NCI-H82 treated with DMSO at 0.1 percent for 48 hours (cell line): Measurements from ENCODE around the gene FAM53A.
"Not testable (repeated sequence)": the region's sequence is repeated elsewhere in the genome, so short reads cannot be mapped to it uniquely, and the experiment has no call there.

ENCODE experiments used
- DNase-seq: peaks from one replicate; lab custom pipeline; 2025; ENCODE audit not compliant: unreplicated experiment; lab: John Stamatoyannopoulos, UW

The FAM53A gene

DNA sequence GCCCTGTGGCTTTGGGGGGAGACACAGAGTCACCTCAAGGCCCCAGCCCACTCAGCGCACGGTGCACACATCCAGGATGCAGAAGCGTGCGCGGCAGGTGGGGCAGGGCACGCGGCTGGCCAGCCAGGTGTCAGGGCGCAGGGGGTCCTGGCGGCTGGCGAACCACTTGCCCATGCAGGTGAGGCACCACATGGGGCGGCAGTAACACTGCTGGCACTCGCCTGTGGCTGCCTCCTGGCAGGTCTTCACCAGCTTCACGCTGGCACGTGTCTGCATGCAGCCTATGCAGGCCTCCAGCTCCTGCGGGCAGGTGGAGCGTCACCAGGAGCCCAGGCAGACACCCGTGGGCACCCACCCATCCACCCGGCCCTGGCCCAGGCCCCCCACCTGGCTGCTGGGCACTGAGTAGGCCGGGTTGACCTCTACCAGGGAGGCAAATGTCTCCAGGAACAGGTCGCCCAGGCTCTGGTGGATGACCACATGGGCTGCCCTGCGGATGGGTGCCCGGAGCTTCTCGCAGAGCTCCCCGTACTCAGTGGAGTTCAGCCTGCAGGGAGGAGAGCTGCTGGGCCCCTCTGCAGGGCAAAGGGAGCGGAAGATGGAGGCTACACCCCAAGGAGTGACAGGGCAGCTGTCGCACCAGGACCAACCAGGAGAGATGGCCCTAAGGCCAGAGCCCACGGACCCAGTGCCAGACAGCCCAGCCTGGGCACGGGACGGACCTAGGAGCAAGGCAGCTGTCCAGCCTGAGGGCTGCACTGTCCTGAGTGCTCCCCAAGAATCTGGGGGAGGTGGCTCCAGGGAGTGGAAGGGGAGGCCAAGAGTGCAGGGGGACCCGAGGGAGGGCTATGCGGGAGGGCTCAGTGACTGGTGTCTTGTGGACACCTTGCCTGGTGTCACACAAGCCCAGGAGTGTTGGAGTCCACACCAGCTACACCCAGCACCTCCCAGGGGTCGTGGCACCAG, 33.3 kb upstream of the FAM53A start:
- DNase-seq = no peak

- no peak for DNase-seq
Observed at GRCh38 chr4:1716065-1716945, 32.2 kb upstream of the FAM53A start.

GRCh38 chr4:1715002-1715758, 31.1 kb upstream of the FAM53A start:
- DNase-seq = no peak

- DNase-seq = no peak
Observed at GRCh38 chr4:1714303-1715001, 30.3 kb upstream of the FAM53A start.

DNA sequence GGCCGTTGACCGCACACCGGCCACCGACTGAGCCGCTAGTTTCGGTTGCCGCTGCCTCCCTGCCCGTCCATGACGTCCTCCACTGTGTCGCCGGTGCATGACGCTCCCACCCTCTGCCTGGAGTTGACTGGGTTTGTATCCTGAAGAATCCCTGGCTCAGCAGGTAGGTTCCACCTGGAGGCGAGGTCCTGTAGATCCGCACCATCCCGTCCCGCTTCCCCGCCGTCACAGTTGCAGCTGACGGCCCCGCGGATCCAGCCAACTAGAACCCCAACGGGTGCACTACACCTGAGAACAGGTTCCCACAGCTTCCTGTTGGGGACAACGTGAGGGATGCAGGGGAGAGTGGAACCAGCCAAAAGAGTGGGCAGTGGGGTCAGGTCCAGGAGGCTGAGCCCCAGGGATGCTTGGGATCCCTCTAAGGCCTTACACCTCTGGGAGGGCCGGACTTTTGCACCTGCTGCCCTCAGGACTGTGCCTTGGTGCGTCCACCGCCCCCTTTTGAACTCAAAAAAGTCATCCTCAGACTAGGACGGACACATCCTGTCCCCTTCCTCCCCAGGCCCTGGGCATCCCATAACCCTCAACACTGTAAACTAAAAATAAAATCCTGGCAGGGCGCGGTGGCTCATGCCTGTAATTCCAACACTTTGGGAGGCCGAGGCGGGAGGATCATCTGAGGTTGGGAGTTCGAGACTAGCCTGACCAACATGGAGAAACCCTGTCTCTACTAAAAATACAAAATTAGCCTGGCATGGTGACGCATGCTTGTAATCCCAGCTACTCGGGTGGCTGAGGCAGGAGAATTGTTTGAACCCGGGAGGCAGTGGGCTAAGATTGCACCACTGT, 29.1 kb upstream of the FAM53A start:
- no peak for DNase-seq

GRCh38 chr4:1712216-1713002, 28.3 kb upstream of the FAM53A start, which contains the start of gene SLBP:
TSS of gene SLBP (minus strand) at chr4:1712319. CDS start at chr4:1712188, 131 bp downstream.
- peak; percentile 84 for DNase-seq

DNA sequence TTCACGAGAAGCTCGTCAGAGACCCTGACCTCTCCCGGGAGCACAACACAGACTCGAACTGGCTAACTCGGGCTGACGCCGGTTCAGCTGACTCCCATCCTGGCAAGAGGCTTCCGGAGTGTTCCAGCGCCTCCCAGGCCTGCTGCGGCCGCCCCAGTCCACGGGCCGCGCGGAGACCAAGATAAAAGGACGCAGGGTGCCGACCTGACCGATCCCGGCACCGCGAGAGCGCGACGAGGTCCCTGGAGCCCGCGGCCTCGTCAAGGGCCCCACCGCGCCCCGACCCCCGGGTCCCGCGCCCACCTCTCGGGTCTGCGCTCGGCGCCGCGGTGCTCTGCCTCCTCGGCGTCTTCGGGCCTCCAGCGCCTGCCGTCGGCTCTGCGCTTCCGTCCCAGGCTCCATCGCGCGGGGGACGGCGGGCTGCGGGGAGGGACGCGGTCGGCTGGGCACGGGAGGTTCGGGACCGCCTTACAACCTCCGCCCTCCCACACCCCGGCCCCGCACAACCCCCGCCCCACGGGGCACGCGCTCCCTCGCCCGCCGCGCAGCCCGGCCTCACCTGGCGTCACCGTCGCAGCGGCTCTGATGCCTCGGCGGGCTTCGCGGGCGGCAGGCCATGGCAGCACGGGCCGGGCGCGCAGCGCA, 27.6 kb upstream of the FAM53A start:
- DNase-seq = no peak

- DNase-seq = no peak
Observed at GRCh38 chr4:1711055-1711570, 27.0 kb upstream of the FAM53A start.

GRCh38 chr4:1708581-1708980, 24.5 kb upstream of the FAM53A start:
- DNase-seq = no peak

GRCh38 chr4:1706358-1706757, 22.2 kb upstream of the FAM53A start:
- DNase-seq = no peak

- no peak for DNase-seq
Observed at GRCh38 chr4:1705732-1706131, 21.6 kb upstream of the FAM53A start.

DNA sequence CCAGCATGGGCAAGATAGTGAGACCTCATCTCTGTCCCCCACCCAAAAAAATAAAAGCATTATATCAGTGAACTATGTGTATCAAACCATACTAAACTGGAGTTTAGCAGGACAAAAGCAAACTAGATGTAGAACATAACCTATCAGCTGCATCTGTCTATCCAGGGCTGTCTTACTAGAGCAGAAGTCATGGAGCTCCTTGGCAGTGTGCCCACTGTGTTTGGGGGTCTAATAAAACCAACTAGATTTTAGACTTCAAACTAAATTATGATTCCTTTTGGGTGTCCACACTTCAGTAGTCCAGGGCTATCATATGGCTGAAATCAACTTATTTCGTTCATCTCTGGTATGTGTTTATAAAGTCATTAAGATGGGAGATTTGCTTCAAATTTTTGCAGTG, 19.8 kb upstream of the FAM53A start:
- no peak for DNase-seq

- DNase-seq = not testable (repeated sequence)
Observed at GRCh38 chr4:1701671-1702070, 17.6 kb upstream of the FAM53A start.

DNA sequence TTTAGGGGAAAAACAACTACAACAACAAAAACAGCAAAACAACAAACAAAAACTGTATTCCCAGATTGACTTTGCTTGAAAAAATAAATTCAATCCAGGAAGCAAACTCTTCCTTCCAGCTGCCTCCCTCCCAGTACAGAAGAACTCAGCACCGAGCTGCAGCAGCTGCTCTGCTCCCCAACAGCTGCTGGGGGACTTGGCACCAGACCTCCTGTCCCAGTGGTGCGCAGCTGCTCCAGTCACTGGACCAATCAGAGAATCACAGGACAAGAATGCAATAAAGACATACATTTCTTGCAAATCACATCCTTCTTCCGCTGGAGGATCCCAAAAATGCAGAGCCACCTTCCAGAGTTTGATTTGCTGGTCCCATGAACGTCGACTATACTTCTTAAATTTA, 11.8 kb upstream of the FAM53A start:
- no peak for DNase-seq

DNA sequence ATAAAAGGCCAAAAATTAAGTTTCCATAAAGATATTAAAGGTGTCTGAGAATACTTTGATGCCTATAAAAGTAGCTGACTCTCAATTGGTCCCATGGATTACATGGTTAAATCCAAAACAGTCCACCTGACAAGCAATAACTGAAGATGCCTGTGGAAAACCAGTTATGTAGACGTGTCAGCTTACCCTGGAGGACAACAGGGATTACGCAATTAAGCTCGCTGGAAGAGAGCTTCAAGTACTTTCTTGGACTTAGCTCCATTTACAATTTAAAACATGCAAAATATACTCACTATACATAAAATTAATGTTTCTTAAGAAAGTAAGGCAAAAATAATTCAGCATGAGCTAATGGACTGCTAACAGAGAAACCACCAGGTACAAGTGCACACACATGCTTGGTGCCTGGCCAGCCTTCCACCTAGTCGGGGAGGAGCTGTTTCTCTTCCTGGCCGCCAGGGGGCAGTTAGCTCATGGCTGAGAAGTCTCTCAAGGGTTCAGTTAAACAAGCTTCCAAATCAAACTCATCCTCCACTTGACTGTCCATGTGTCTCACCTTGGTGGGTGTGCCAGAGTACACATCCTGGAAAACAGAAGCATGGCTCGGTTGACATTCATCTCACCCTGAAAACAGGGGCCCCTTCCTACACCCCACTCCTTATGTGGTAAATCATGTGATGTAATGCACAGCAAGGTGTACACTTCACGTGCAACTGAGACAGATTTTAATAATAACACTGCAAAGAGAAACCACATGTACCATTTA, 9.2 kb upstream of the FAM53A start:
- DNase-seq = peak; percentile 36

DNA sequence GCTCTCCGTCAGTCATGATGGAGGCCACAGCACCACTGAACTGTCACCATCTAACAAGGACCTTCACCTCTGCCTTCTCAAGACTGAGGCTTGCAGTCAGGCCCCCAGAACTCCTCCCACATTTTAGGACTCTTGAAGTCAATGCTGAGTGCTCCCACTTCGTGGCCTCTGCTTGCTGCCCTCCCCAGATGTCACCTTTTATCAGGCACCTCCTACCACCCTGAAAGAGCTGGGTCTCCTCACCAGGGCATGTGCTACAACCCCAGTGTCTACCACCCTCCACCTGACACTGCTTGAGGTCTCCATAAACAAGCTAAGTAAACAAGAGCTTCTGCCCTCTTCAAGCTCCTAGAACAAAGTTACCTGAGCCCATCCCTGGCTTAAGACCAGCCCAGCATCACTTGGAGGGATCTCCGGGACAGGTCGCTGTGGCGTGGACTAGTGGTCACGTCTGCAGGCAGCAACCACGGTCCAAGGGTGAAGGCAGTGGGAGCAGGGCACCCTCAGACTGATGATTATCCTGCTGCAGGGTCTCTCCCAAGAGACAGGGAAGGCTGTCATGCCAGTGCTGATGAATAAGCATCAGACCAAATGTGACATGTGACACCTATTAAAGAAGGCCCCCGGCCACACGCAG, 7.7 kb upstream of the FAM53A start:
- DNase-seq = no peak

GRCh38 chr4:1690698-1691097, 6.6 kb upstream of the FAM53A start:
- no peak for DNase-seq
